ENCODE results near the gene TRAPPC3. TPM values are rescaled to one million over a fixed set of nuclear protein-coding genes. Genes with fewer than 3 reads are reported as not detected.
"Not testable (repeated sequence)": the region's sequence is repeated elsewhere in the genome, so short reads cannot be mapped to it uniquely, and the experiment has no call there.

The TRAPPC3 gene
- total RNA-seq, 1 donor from 2014 or later = 82.4 TPM

DNA sequence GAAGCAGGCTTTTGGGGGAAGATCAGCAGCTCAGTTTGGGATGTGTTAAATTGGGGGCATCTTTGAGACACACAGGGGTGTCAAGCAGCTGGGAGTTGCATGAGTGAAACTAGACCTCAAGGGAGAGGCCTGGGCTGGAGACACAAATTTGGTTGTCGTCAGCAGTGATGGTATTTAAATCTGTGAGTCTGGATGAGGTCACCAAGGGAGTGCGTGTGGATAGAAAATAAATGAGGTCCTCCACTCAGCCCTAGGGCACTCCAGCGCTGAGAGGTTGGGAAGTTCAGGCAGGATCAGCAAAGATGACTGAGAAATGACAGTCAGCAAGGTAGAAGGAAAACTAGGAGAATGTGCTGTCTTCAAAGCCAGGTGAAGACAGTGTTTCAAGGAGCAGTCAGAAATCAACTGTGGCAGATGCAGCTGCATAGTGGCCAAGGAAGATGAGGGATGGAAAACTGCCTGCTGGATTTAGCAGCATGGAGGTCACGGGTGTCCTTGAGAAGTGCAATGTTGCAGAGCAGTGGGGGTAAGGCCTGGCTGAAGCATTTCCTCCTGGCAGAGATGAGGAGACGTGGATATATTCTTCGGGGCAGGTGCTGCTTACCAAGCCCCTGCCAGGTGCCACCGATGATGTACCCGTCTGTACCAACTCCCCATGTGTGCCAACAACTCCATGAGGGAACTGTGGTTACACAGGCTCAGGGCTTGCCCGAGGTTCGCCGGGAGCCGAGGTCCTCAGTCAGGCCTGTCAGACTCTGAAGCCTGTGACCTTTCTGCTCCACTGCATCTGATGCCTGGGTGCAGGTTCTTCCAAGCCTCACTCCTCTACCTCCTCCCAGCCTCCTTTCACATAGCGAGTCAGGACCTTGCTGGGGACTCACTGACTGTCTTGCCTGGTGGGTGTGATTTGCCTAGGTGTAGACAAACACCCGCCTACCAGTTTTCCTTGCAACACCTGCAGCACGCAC is 17.9 kb upstream of the TRAPPC3 start:
- peak; percentile 77 for DNase-seq (ENCODE audit: low read depth)

- no peak for DNase-seq (ENCODE audit: low read depth)
These were observed 16.9 kb upstream of the TRAPPC3 start for GRCh38 chr1:36166136-36166535.

- DNase-seq (ENCODE audit: low read depth) = no peak
These were observed 15.9 kb upstream of the TRAPPC3 start for GRCh38 chr1:36165145-36165544.

DNA sequence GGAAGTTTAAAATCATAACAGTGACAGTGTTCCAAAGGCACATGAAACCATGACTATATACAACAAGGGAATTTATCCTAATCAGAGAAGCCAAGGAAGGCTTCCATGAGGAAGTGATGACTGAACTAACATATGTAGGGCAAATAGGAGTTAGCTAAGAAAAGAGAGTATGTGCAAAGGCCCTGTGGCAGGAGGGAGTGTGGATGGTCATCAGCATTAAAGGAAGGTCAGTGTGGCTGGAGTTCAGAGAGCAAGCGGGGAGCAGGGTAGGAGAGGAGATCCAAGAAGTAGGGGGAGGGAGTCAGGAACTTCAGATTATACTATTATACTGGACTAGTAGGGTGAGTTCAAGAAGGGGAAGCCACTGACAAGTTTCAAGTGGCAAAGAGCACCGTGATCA is 15.1 kb upstream of the TRAPPC3 start:
- no peak for DNase-seq (ENCODE audit: low read depth)

- DNase-seq (ENCODE audit: low read depth) = no peak
These were observed 14.1 kb upstream of the TRAPPC3 start for GRCh38 chr1:36163426-36163825.

DNA sequence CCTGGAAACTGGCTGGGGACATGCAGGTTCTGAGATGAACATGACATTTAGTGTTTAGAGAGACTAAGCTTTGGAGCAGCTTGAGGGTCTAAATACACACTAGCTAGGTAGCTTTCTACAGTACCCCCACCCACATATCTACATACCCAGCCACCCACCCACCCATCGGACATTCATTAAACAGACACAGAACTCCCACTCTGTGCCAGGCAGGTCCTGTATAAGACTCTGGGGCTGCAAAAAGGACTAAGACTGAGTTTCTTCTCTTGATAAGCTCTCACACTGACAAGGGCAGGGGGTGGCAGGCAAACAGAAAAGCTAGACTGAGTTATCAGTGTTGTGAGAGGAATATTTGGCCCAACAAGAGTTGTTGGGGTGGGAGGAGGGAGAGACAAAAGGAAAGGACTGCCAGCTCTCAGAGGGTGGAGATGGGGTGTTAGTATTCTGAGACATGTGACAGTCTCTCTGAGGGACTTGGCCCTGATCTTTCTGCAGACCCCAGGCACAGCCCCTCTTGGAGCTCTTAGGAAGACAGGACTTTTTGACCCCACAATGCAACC is 13.5 kb upstream of the TRAPPC3 start:
- no peak for DNase-seq (ENCODE audit: low read depth)

DNA sequence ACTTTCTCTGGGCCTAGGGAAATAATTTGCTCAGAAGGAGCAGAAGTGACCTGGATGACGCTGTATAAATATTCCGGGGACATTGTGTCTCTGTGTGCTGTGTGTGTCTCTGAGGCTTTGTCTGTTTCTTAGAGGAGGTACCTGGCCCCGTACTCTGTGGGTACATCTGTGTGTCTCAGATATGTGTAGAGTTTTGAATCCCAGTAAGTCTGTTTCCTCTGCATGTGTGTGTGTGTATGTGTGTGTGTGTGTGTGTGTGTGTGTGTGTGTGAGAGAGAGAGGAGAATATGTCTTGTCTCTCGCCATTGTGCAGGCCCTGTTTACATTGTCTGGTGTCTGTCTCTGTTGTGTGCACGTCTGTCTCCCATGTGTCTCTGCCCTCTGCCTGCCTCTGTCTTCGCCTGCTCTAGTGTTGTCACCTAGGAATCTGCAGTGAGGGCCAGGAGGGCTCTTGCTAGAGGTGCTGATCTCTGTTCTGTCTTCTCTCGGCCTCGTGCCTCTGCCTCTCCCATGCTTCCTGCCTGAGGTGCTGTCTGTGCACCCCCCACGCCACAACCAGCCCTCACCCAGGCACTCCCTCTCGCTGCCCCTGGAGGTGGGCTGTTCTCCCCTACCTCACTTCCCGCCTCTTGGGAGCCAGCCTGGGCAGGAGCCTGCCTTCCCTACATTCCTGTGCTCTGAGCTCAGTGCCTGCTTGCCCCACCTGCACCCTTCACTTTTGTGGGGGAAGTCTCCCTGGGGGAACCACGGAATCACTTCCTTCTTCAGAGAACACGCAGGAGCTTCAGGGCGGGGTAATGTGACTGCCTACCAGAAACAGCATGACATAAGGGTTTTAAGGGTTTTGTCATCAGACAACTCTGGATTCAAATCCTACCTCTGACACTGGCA is 12.6 kb upstream of the TRAPPC3 start:
- DNase-seq (ENCODE audit: low read depth) = no peak

GRCh38 chr1:36160949-36161485 is 11.7 kb upstream of the TRAPPC3 start:
- peak; percentile 64 for DNase-seq (ENCODE audit: low read depth)

DNA sequence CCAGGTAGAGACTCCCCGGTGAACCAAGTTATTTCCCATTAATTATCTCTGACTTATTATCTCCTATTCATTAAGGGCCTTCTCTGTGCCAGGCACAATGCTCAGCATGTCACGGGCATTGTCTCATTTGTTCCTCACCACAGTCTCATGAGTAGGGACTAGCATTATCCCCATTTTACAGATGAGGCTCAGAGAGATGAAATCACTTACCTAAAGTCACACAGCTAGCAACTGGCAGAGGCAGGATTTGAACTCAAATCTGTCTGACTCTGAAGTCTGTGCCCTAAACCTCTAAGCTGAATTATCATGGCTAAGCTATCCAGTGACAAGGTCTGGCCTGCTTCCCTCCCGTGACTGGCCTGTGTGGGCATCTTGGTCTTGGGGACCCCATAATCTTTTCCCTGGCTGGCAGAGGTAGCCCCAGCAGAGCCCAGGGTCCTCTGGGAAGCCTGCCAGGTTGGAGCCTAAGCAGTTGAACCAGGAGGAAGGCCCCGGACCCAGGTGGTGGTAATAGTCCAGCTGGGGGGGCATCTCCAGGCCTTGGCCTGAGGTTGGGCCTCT is 11.2 kb upstream of the TRAPPC3 start:
- DNase-seq (ENCODE audit: low read depth) = no peak

DNA sequence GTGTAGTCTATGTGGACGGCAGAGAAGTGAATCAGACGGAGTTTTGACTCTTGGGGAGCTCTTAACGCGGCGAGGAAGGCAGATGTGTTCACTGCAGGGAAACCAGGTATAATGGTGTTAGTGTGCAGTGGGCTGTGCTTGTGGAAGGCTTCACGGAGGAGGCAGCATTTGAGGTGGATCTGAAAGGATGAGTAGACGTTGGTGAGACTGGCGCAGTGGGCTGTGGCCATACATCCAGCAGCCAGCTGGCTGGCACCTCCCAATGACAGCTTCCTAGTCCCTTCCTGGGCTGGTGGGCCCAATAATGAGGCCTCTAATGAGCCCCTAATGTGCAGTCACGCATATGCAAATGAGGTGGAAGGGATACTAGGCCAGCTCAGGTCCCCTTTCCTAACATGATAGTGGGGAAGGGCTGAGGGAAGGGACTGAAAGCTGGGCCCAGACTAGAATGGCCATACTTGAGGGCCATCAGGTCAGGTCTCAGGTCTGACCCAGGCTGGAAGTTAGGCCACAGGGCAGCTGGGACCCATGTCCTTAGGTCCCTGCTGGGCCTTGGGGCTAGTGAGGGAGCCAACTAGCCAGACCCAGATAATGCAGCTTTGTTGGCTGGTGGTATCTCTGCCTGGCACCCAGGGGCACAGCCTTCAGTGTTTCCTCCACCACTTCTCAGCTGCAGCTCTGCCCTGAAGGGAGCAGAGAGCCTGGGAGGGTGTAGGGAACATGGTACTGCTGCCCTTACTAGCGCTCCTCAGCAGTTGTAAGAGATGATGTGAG is 10.5 kb upstream of the TRAPPC3 start:
- DNase-seq (ENCODE audit: low read depth) = no peak

DNA sequence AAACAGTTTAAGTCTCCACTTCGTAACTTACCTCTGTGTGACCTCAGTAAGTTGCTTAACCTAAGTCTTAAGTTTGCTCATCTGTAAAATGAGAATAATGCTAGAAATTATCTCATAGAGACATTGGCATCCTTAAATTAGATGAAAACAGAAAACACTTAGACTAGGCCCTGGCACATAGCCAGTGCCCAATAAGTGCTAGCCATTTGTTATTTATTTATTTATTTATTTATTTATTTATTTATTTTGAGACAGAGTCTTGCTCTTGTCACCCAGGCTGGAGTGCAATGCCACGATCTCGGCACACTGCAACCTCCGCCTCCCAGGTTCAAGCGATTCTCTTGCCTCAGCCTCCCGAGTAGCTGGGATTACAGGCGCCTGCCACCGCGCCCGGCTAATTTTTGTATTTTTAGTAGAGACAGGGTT is 9.6 kb upstream of the TRAPPC3 start:
- DNase-seq (ENCODE audit: low read depth) = not testable (repeated sequence)

DNA sequence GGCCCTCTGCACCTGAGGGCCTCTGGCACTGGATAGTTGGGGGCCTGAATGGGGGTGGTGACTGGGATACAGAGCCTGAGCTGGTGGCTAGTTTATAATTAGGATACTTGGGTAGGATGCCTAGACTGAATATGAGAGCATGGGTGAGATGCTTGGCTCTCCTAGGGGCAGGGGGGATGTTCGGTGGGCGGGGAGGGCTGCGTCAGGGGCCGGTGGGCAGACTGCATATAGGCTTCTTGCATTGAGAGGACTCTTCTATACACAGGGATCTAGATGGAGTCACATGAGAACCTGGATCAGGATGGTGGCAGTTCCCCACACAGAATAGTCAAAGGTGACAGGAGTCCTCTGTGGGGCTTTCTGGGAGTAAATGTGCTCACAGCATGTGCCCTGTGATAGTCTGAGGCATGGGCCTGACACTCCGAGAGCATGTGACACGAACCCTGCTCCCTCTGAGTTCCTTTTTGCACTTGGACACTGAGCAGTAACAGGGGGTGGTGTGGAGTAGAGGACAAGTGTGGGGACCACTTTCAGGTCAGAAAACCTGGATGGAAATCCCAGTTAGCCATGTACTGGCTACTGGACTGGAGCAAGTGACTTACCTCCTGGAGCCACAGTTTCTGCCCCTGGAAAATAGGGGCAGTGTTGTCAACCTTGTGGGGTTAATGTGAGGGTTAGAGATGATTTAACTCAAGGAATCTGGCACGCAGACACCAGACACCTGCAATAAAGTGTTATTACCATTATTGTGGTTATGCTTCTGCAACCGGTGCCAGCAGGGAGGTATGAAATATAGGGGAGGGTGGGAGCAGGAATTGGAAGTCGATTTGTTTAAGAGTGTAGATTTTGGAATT is 8.9 kb upstream of the TRAPPC3 start:
- DNase-seq (ENCODE audit: low read depth) = no peak

- peak; percentile 65 for DNase-seq (ENCODE audit: low read depth)
These were observed 8.0 kb upstream of the TRAPPC3 start for GRCh38 chr1:36157115-36157903.

- peak; percentile 84 for DNase-seq (ENCODE audit: low read depth)
These were observed 7.2 kb upstream of the TRAPPC3 start for GRCh38 chr1:36156329-36157114.

- peak; percentile 90 for DNase-seq (ENCODE audit: low read depth)
These were observed 6.4 kb upstream of the TRAPPC3 start, which contains the start of gene MAP7D1 for GRCh38 chr1:36155408-36156328. MAP7D1 (plus strand) TSS chr1:36156160; CDS start chr1:36156418, 258 bp downstream.

DNA sequence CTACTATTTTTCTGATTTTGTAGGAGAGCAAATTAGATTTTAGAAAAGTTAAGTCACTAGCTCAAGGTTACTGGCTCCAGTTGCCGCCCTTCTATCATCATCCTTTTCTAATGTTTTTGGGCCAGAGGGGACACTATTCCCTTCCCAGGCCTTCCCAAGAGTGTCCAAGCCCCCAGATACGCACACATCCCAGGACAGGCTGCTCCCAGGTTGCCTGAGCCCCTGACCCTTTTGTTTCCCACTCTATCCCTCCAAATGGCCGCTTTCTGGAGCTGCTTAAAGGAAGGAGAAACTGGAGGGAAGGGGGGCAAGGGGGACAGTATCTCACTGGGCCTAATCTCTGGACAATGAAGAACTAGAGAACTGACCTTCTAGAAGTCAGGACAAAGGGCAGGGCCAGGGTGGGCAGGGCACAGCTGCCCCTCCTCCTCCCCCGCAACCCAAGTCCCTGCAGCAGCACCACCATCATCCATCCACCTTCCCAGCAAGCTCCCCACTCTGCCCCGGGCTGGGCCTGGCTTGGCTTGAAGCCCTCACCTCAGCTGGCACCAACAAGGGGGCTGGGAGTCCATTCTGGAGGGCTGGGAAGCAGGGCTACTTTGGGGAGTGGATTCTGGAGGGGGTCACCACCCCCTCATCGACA is 5.6 kb upstream of the TRAPPC3 start:
- DNase-seq (ENCODE audit: low read depth) = peak; percentile 79

Data from myocyte (in vitro differentiated cells).